22Rv1 (cell line): Measurements from ENCODE around the gene LDAF1.

Source experiments
- ZFX ChIP-seq: fragments of 450-650 bp; IDR thresholded peaks from 2 replicates; pipeline ENCODE4 v1.6.1; 2017; ENCODE audit warnings: antibody characterized with exemption, borderline replicate concordance
- TF ChIP-seq, protein P1 (sequence below): fragments of 450-650 bp; IDR thresholded peaks from 2 replicates; pipeline ENCODE4 v1.5.1; 2017; ENCODE audit warnings: mild to moderate bottlenecking

GRCh38 chr16:21184834-21185233 lies 26.4 kb downstream of the LDAF1 start:
- TF ChIP-seq, protein P1, sequence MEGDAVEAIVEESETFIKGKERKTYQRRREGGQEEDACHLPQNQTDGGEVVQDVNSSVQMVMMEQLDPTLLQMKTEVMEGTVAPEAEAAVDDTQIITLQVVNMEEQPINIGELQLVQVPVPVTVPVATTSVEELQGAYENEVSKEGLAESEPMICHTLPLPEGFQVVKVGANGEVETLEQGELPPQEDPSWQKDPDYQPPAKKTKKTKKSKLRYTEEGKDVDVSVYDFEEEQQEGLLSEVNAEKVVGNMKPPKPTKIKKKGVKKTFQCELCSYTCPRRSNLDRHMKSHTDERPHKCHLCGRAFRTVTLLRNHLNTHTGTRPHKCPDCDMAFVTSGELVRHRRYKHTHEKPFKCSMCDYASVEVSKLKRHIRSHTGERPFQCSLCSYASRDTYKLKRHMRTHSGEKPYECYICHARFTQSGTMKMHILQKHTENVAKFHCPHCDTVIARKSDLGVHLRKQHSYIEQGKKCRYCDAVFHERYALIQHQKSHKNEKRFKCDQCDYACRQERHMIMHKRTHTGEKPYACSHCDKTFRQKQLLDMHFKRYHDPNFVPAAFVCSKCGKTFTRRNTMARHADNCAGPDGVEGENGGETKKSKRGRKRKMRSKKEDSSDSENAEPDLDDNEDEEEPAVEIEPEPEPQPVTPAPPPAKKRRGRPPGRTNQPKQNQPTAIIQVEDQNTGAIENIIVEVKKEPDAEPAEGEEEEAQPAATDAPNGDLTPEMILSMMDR, result no peak
- no peak for TF ChIP-seq ZFX
